Measurements from ENCODE around the gene FEV.

FEV gene

GRCh38 chr2:218992196-218992595 is 7.2 kb upstream of the FEV start:
- no peak for DNase-seq

- no peak for DNase-seq
Observed at GRCh38 chr2:218991674-218992168, 6.7 kb upstream of the FEV start.

GRCh38 chr2:218990612-218991011 is 5.6 kb upstream of the FEV start:
- no peak for DNase-seq

- no peak for DNase-seq
Observed at GRCh38 chr2:218990052-218990451, 5.1 kb upstream of the FEV start.

- DNase-seq: no peak
Observed at GRCh38 chr2:218988650-218989049, 3.7 kb upstream of the FEV start.

GRCh38 chr2:218988164-218988563 is 3.2 kb upstream of the FEV start:
- DNase-seq: no peak

- no peak for DNase-seq
Observed at GRCh38 chr2:218986148-218986761, 1.3 kb upstream of the FEV start.

GRCh38 chr2:218985325-218986091 is 524 bp upstream of the FEV start:
- DNase-seq: no peak

GRCh38 chr2:218984239-218985020 is 554 bp downstream of the FEV start:
- peak in 1 of 2 experiments; percentile 47 for DNase-seq

- DNase-seq: no peak
Observed at GRCh38 chr2:218983934-218984238, 1.1 kb downstream of the FEV start.

GRCh38 chr2:218983263-218983933 is 1.6 kb downstream of the FEV start:
- no peak for DNase-seq

GRCh38 chr2:218982586-218983262 is 2.3 kb downstream of the FEV start:
- DNase-seq: no peak

- DNase-seq: no peak
Observed at GRCh38 chr2:218981881-218982585, 3.0 kb downstream of the FEV start.

- DNase-seq: peak; percentile 82 to 91
Observed at GRCh38 chr2:218981390-218981880, 3.5 kb downstream of the FEV start.

- DNase-seq: peak in 1 of 2 experiments; percentile 78
Observed at GRCh38 chr2:218980735-218981389, 4.1 kb downstream of the FEV start.

GRCh38 chr2:218979846-218980734 is 4.9 kb downstream of the FEV start:
- DNase-seq: peak; percentile 86 to 93

GRCh38 chr2:218975060-218975777 is 9.8 kb downstream of the FEV start:
- no peak for DNase-seq

GRCh38 chr2:218970894-218971293 is 14.1 kb downstream of the FEV start:
- no peak for DNase-seq

- peak; percentile 98 to 99 for DNase-seq
Observed at GRCh38 chr2:218964041-218964771, 20.8 kb downstream of the FEV start.
